Stimulated activated CD4-positive, alpha-beta T cell treated with anti-CD3 and anti-CD28 coated beads, Interleukin-4, amount 100 ng/mL, for 1 hour (primary cell): Measurements from ENCODE around the gene WFDC6.

Source experiments
- DNase-seq: peaks from one replicate; pipeline ENCODE4 v3.0.0-alpha.2; 2020

The WFDC6 gene

DNA sequence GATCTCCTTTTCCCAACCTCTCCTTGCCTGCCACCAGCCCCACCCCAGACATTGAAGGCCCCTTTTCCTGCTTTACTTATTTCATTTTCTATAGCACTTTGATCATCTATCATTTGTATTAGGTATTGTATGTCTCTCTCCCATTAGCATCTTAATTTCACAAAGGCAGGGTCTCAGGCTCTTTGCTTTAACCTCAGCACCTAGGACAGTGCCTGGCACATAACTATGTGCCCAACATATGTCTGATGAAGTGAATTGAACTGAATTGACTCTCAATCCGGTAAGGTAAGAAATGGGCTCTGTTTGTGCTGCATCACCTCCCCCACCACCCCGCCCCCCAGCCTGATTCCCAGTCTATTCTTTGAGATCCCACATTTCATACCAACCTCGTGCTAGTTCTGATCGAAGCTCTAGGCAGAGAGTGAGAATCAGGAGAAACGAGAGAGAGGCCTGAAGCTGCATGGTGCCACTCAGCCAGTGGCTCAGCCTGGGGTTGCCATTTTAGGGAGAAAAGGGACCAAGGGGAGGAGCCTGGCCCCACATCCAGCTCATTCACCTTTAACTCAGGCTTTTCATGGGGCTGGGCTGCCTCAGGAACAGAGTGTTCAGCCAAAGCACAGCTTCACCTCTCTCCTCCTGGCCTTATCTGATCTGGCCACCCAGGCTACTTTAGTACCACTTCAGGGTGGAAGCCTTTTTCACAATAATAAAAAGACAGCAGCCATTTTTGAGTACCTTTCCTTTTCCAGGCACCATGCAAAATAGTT lies 24.0 kb downstream of the WFDC6 start, which contains the start of gene SPINT3:
Gene SPINT3, minus strand, starts transcription at position 476 of the 767 bp plus-strand sequence. Its CDS starts 14 bp downstream, at position 462.
- no peak for DNase-seq

DNA sequence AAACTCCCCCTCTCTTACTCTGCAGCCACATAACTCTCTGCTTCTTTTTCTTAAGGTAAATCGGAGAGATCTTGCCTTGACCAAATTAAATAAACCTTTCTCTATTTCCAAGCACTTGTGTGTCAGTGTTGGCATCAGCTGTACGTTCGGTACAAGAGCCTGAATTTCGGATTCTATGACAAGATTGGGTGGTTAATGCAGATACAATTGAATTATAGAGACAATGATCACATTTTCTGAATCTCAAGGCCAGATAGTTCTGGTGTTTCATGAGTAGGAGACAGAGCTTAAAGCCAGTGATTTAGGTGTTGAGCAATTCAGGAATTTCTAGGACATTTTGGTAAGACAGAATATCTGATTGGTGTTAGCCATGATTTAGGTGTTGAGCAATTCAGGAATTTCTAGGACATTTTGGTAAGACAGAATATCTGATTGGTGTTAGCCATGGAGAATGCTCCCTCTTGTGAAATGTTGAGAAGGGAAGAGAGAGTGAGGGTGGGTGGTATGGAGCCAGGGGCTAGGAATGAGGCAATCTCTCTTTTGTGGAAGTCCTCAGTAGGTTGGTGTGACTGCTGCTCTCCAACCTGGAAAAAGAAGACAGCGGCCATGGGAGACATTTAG lies 28.9 kb downstream of the WFDC6 start:
- no peak for DNase-seq

DNA sequence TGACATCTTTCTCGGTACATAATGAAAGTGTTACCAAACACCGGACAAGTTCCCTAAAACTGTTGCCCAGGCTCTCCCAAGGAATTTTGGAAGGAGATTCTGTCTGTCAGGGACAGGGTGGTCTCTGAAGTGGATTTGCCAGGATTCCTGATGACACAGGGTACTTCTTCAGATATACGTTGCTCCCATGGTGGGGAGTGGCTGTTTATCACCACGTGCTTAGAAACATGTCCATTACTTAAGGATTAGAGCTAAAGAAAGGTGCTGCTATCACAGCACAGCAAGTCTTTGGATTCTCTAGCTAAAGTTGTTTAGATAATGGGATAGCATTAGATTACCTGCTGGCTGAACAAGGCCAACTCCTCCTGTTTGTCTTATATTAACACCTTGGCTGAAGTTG lies 30.2 kb downstream of the WFDC6 start:
- no peak for DNase-seq

DNA sequence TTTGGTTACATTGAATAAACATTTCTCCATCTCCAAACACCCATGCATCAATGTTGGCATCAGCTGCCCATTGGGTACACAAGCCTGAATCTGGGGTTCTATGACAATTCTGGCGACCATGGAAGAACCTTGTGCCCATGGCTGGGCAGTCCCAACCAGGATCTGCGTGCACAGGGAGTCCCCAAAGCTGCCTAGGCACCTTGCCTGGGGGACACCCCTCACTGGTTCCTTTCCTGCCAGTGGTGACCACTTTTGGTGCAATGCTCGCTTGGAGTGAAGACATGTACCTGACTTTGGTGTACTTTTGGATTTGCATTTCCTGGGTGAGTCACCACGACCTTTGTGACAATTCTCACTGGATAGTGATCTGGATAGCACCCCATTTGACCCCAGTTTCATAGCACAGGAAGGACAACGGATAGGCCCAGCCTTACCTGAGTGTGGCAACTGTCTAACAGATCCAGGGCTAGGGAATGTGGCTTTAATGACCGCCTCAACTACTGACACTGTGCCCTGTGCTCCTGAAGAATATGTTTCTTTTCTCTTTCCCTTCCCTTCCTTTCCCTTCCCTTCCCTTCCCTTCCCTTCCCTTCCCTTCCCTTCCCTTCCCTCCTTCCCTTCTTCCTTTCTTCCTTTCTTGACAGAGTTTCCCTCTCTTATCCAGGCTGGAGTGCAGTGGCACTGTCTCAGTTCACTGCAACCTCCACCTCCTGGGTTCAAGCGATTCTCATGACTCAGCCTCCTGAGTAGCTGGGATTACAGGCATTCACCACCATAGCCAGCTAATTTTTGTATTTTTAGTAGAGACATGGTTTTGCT lies 31.0 kb downstream of the WFDC6 start:
- DNase-seq: no peak

DNA sequence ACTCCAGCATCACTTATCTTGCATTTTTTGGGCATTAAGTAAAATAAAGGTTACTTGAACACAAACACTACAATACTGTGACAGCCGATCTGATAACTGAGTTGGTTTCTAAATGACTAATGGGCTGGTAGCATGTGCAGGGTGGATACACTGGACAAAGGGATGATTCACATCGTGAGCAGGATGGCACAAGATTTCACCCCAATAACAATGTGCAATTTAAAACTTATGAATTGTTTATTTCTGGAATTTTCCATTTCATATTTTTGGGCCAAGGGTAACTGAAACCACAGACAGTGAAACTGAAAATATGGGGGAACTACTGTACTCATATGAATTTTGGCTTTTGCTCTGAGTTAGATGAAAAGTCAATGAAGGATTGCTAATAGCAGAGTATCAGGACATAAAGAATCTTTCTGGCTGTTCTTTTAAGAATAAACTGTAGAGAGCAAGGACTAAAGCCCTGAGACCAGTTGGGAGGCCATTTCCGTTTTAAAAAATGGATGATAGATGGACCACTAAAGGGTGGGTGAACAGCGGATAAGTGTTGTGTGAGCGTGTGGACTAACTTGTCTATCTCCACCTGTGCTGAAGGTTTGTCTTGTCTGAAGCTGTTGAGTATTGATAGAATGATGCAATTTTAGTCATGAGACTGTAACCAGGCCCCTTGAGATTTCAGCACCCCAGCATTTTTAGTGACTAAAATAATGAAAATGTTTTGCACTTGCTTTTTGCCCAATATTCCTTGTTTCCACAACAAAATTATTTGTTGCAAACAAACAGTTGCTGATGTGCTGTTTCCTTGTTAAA lies 32.1 kb downstream of the WFDC6 start:
- DNase-seq: no peak

DNA sequence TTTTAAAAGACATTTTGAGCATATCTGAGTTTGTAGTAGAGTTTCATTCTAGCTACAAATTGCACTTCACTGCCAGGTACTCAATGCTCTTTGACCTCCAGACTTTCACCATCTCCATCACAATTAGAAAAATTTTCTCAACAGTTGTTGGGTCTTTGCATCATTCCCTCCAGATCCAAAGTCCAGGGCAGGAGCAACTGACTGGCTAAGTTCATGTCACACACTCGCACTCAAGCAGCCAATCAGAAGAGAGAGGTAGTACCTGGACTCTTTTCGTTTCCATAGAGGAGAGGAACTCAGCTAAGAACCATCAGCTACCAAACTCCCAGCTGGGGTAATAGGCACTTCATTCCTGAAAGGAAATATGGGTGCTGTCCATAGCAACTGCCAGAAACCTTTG lies 32.9 kb downstream of the WFDC6 start:
- DNase-seq: no peak

DNA sequence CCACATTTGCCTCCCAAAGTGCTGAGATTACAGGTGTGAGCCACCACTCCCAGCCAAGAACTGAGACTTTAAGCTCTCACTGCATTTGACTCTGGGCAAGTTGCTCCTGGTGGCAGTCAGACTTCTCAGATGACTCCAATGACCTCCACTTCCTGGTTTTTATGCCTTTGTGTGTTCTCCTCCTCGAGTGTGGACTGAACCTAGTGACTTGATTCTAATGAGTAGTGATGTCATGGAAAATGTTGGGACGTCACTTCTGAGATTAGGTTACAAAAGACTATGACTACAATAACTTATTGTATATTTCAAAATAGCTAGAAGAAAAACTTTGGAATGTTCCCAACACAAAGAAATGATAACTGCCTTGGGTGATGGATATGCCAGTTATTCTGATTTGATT lies 35.9 kb downstream of the WFDC6 start:
- DNase-seq: no peak

DNA sequence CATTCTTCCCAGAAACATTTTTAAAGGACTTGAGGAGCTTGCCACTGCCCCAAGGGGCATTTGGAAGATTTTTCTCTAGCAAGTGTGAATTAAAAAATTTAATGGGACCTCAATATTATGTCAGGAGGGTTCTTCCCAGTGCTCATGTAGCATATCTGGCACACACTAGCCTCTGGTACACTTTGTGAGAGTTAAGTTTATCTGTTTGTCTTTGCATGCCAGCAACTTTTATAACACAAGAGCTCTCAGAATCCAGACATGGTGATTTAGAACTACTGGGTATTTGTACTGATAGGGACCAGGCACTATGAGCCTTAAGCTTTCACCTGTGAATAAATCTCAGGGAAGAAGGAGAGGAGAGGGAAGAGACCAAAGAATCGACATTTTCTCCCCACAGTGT lies 36.7 kb downstream of the WFDC6 start:
- no peak for DNase-seq

DNA sequence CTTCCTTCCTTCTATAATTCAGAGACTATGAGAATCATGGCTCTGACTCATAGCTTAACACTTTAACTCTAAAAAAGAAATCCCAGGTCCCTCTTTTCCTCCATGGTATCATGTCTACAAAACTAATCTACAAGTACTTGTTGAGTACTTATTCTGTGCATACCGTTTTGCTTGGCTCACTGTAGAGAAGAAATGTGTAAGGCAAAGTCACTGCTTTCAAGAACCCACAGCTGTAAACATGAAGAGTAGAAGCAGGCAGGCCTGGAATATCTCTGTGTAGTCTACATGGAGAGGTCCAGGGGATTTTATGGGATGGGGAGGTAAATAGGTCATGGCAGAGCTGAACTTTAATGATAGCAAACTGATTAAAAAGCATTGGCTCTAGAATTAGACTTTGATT lies 37.7 kb downstream of the WFDC6 start:
- no peak for DNase-seq

DNA sequence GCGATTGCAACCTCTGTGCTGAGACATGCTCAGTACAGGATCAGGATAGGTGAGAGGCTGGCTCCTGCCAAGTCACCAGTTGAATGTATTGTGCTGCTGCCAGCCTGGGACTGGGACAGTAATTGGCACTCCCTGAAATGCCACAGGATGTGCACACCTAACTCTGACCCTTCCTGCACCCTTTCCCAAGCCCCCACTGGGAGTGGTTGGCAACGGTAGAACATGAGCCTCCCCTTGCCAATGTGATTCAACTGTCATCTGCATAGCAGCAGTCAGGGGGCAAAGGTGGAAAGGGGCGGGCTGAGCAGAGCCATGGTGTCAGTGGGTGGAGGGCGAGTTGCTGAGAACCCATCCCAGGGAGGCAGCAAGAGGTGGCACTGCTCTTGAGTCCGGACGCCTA lies 39.3 kb downstream of the WFDC6 start:
- DNase-seq: no peak

DNA sequence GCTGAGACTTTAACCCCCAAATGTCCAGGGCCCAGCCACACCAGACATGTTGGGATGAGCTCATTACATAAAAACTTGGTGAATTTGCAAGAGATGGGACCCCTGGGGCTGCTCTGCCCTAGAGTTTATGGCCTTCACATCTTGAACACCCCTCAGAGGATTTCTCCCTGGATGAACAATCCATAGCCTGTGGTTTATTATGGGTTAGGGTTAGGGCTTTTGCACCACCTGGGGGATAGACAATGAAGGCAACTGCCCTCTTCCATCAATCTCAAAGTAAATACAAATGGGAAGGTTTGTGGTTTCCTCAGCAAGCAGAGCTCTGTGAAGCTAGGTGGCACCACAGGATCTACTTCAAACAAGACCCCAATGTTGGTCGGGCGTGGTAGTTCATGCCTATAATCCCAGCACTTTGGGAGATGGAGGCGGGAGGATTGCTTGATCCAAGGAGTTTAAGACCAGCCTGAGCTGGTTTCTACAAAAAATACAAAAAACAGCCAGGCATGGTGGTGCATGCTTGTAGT lies 41.2 kb downstream of the WFDC6 start:
- DNase-seq: no peak

DNA sequence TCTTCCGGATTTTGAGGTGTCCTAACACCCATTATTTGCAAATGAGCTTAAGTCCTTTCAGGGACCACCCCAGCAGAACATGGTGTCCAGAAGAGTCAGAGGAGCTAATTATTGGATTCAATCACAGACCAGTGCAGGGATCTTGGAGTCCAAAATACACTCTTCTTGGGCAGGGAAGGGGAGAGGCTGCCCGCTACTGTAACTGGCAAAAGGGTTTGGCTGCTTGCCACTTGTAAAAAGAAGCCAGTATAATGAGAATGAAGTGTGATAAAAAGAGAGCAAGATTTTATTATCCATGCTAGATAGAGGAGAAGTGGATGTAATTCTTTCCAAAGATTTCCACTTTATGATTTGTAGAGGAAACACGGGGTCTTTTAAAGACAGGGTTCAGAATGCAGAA lies 43.1 kb downstream of the WFDC6 start:
- no peak for DNase-seq

DNA sequence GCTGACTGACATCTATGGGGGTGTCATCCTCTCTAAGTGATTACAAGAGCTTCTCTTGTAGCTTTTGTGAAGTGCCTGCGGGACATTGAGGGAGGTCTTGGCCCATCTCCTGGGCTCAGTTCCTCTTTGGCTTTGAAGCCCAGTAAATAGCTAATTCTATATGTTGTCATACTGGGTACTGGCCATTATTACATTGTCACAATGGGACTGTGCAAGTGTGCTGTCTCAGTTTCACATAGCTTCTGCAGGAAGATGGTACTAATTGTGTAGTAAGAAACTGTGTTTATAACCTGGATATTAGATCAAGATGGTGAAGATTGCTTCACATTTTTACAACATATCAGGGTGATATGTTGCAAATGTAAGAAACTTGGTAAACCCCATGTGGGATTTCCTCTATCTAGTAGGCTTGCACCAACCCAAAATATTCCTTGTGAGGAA lies 43.8 kb downstream of the WFDC6 start:
- DNase-seq: no peak

DNA sequence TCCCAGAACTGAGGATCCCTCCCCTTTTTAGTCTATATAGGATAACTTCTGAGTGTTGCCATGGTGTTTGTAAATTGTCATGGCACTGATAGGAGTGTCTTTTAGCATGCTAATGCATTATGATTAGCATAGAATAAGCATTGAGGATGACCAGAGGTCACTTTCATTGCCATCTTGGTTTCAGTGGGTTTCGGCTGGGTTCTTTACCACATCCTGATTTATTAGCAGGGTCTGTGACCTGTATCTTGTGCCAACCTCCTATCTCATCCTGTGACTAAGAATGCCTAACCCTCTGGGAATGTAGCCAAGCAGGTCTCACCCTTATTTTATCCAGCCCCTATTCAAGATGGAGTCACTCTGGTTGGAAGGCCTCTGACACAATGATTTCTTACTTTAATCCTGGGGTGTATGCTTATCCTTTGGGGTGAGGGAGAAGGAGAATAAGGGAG lies 50.2 kb downstream of the WFDC6 start:
- DNase-seq: no peak

DNA sequence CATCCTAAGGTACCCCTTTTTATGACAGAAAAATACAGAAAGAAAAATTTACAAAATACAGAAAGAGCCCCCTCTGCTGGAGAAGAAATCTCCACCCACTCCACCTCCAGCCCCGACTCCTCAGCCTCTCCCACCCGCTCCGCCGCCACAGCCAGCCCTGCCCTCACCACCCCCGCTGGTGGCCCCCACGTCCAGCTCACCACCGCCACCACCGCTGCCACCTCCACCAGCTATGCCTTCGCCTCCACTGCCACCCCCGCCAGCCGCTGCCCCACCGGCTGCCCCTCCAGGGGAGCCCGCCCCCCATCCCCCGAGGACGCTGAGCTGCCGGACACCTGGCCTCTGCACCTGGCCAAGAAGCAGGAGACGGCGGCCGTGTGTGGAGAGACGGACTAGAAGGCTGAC lies 52.0 kb downstream of the WFDC6 start:
- no peak for DNase-seq

DNA sequence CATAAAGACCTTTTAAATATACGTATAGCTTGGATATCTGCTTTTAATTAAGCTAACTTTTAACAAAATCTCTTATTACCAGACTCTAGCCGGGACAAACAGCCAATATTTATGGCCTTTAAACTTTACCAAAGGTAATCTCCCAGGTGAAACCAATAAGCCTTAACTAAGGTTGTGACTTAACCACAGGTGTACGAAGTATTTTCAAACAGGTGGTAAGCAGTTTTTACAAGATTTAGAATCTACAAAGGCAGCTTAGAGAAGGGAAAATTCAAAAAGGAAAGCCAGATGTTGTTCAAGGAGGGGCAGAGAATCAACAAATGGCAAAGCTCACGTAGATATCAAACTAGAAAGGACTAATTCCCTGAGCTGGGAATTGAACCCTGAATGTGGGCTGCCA lies 53.9 kb downstream of the WFDC6 start:
- no peak for DNase-seq

DNA sequence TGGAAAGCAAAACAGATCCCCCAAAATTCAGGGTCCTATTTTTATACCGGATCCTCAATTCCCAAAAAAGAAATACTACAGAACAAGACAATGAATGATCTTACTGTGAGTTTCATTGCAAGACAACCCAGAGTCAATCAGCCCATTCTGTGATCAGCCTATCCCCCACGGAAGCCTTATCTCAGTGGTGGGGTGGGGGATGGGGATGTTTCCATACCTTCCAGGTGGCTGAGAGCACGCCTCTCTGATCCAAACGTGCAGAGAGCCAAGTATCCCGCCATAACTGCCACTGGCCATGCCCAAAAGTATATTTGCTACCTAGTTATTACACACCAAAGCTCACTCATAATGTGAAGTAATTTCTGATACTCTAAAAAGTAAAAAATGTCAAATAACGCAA lies 54.6 kb downstream of the WFDC6 start:
- no peak for DNase-seq
